ENCODE results near the gene DCAF7.

Gene DCAF7

GRCh38 chr17:63624531-63624880 lies 74.2 kb downstream of the DCAF7 start:
- TF ChIP-seq ZFX (IDR thresholded peaks at IDR 0.05), result no peak
- TF ChIP-seq CTCF (conservative IDR thresholded peaks at IDR 0.05), result no peak
- H3K27ac ChIP-seq, result no peak overlapping the region

- H3K27ac ChIP-seq, result no peak overlapping the region
- TF ChIP-seq CTCF (conservative IDR thresholded peaks at IDR 0.05) (no peak), ZFX (IDR thresholded peaks at IDR 0.05) (no peak)
Measured at GRCh38 chr17:63626551-63627180, 76.4 kb downstream of the DCAF7 start.

- H3K27ac ChIP-seq, result no peak overlapping the region
- TF ChIP-seq CTCF (conservative IDR thresholded peaks at IDR 0.05) (no peak), ZFX (IDR thresholded peaks at IDR 0.05) (no peak)
Measured at GRCh38 chr17:63629627-63630026, 79.3 kb downstream of the DCAF7 start.

GRCh38 chr17:63631062-63631461 lies 80.8 kb downstream of the DCAF7 start:
- no peak for TF ChIP-seq ZFX (IDR thresholded peaks at IDR 0.05)
- TF ChIP-seq CTCF (conservative IDR thresholded peaks at IDR 0.05), result no peak
- no peak overlapping the region for H3K27ac ChIP-seq

- TF ChIP-seq ZFX (IDR thresholded peaks at IDR 0.05), result no peak
- TF ChIP-seq CTCF (conservative IDR thresholded peaks at IDR 0.05), result no peak
- H3K27ac ChIP-seq, result no peak overlapping the region
Measured at GRCh38 chr17:63631626-63632025, 81.3 kb downstream of the DCAF7 start.

- H3K27ac ChIP-seq, result no peak overlapping the region
- TF ChIP-seq CTCF (conservative IDR thresholded peaks at IDR 0.05) (no peak), ZFX (IDR thresholded peaks at IDR 0.05) (no peak)
Measured at GRCh38 chr17:63633742-63634141, 83.5 kb downstream of the DCAF7 start.

GRCh38 chr17:63634163-63634562 lies 83.9 kb downstream of the DCAF7 start:
- TF ChIP-seq CTCF (conservative IDR thresholded peaks at IDR 0.05) (no peak), ZFX (IDR thresholded peaks at IDR 0.05) (no peak)
- no peak overlapping the region for H3K27ac ChIP-seq
